ENCODE data around the gene PRKAR1B.

PRKAR1B gene

DNA sequence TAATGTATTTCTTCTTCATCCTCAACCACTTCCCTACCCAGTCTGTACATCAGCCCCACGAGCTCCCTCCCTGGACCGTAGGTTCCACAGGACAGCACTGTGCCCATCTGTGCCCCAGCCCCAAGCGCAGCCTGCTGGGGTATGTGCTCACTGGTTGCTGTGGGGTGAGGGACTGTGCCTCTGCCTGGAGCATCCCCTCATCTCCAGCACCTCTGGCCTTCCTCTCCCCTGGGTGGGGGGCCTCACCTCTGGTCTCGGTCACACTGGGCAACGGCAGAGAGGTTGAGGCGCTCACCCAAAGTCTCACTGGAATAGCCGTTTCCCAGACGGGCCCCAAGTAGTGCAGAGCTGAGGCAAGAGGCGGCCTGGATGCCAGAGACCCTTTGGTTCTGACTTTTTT lies 1.5 kb upstream of the PRKAR1B start (continued):
- TF ChIP-seq, protein P1, sequence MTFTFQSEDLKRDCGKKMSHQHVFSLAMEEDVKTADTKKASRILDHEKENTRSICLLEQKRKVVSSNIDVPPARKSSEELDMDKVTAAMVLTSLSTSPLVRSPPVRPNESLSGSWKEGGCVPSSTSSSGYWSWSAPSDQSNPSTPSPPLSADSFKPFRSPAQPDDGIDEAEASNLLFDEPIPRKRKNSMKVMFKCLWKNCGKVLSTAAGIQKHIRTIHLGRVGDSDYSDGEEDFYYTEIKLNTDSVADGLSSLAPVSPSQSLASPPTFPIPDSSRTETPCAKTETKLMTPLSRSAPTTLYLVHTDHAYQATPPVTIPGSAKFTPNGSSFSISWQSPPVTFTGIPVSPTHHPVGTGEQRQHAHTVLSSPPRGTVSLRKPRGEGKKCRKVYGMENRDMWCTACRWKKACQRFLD (tag by site-specific recombination; IDR thresholded peaks at IDR 0.05): no peak
- TF ChIP-seq ZBTB20 (tag by site-specific recombination; IDR thresholded peaks at IDR 0.05) (no peak), HOXD13 (CRISPR knock-in tag; IDR thresholded peaks at IDR 0.05; ENCODE audit: borderline replicate concordance) (no peak), ZNF248 (tag by site-specific recombination; IDR thresholded peaks at IDR 0.05) (no peak), ZNF768 (tag by site-specific recombination; IDR thresholded peaks at IDR 0.05) (no peak)

DNA sequence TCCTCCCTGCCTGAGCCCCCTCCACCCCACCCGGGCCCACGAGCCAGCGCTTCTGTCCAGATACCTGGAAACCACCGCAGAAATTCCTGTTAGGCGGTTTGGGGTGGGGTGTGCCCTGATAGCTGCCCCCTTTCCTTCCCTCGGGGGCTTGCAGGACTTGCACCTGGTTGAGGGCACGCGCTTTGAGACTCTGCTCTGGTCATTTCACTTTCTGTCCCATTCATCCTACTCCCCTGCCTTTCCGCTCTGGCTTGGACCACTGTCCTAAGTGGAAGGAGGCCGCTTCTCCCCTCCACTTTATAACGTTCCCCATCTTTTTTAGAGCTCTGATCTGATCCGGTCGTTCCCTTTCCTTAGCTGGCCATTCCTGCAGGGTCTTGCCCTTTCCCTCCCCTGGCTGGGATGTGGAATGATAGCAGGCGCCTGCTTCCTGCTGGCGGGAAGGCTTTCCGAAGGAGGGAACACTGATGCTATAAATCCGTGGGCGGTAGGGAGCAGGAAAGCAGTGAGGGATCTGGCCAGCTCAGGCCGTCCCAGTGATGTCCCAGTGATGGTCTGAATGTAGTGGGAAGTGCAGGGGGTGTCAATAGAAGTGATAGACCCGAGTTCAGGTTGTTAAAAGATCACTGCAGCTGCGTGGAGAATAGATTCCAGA lies 852 bp upstream of the PRKAR1B start:
- no peak overlapping the region for H3K27ac ChIP-seq (ENCODE audit: extremely low read depth, low read depth, low read length)
- CTCF ChIA-PET: interaction anchor here (0.7 kb wide), 1 partner anchor 406 kb away, joined by 3 read pairs; no protein-coding TSS in a partner anchor
- H3K9me3 ChIP-seq (ENCODE audit: control insufficient read depth, insufficient read depth, low read depth, low read length): no peaks in the 10 kb centered on the region
- no peaks in the 10 kb centered on the region for H3K4me1 ChIP-seq (ENCODE audit: control insufficient read depth, insufficient read depth, low read length)
- POLR2A ChIA-PET: interaction anchor here (0.7 kb wide), 1 partner anchor 162 kb away, joined by 3 read pairs; no protein-coding TSS in a partner anchor
- peaks cover 0 to 38% of the 10 kb centered on the region in 2 experiments; a peak in 1 of 3 replicates for H3K36me3 ChIP-seq (ENCODE audit: control insufficient read depth in 2 of 2, insufficient read depth in 1 of 2, low read length in 2 of 2)
- peak overlapping the region; percentile 62 for H3K4me3 ChIP-seq (ENCODE audit: low read depth, low read length)
- no peak for TF ChIP-seq ZNF169 (tag by site-specific recombination; IDR thresholded peaks at IDR 0.05)
- TF ChIP-seq ZFP3 (tag by site-specific recombination; IDR thresholded peaks at IDR 0.05; ENCODE audit: low read depth): no peak
- 0 out of 2 replicates have a peak, but pooled peaks have one; percentile 8 for TF ChIP-seq SP2 (tag by site-specific recombination; IDR thresholded peaks at IDR 0.05)
- TF ChIP-seq, protein P2, sequence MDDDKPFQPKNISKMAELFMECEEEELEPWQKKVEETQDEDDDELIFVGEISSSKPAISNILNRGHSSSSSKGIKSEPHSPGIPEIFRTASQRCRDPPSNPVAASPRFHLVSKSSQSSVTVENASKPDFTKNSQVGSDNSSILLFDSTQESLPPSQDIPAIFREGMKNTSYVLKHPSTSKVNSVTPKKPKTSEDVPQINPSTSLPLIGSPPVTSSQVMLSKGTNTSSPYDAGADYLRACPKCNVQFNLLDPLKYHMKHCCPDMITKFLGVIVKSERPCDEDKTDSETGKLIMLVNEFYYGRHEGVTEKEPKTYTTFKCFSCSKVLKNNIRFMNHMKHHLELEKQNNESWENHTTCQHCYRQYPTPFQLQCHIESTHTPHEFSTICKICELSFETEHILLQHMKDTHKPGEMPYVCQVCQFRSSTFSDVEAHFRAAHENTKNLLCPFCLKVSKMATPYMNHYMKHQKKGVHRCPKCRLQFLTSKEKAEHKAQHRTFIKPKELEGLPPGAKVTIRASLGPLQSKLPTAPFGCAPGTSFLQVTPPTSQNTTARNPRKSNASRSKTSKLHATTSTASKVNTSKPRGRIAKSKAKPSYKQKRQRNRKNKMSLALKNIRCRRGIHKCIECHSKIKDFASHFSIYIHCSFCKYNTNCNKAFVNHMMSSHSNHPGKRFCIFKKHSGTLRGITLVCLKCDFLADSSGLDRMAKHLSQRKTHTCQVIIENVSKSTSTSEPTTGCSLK (tag by site-specific recombination; IDR thresholded peaks at IDR 0.05): no peak
- TF ChIP-seq ZNF132 (tag by site-specific recombination; IDR thresholded peaks at IDR 0.05; ENCODE audit: borderline replicate concordance): no peak
- no peak for TF ChIP-seq HOXC10 (CRISPR knock-in tag; IDR thresholded peaks at IDR 0.05)
- TF ChIP-seq KLF9 (tag by site-specific recombination; IDR thresholded peaks at IDR 0.05; ENCODE audit: low read depth): no peak
- TF ChIP-seq ZNF146 (tag by site-specific recombination; IDR thresholded peaks at IDR 0.05): no peak
- TF ChIP-seq ZNF830 (tag by site-specific recombination; IDR thresholded peaks at IDR 0.05; ENCODE audit: low read depth): no peak
- TF ChIP-seq, protein P3, sequence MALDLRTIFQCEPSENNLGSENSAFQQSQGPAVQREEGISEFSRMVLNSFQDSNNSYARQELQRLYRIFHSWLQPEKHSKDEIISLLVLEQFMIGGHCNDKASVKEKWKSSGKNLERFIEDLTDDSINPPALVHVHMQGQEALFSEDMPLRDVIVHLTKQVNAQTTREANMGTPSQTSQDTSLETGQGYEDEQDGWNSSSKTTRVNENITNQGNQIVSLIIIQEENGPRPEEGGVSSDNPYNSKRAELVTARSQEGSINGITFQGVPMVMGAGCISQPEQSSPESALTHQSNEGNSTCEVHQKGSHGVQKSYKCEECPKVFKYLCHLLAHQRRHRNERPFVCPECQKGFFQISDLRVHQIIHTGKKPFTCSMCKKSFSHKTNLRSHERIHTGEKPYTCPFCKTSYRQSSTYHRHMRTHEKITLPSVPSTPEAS (tag by site-specific recombination; IDR thresholded peaks at IDR 0.05): no peak
- no peak for TF ChIP-seq ZNF112 (tag by site-specific recombination; IDR thresholded peaks at IDR 0.05)
- TF ChIP-seq OVOL3 (tag by site-specific recombination; IDR thresholded peaks at IDR 0.05): no peak
- TF ChIP-seq ZSCAN16 (tag by site-specific recombination; IDR thresholded peaks at IDR 0.05): no peak
- TF ChIP-seq ZBTB8A (tag by site-specific recombination; IDR thresholded peaks at IDR 0.05): no peak
- TF ChIP-seq, protein P4, sequence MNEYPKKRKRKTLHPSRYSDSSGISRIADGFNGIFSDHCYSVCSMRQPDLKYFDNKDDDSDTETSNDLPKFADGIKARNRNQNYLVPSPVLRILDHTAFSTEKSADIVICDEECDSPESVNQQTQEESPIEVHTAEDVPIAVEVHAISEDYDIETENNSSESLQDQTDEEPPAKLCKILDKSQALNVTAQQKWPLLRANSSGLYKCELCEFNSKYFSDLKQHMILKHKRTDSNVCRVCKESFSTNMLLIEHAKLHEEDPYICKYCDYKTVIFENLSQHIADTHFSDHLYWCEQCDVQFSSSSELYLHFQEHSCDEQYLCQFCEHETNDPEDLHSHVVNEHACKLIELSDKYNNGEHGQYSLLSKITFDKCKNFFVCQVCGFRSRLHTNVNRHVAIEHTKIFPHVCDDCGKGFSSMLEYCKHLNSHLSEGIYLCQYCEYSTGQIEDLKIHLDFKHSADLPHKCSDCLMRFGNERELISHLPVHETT (tag by site-specific recombination; IDR thresholded peaks at IDR 0.05): no peak
- peak; percentile 71 for TF ChIP-seq ZFHX2 (tag by site-specific recombination; conservative IDR thresholded peaks at IDR 0.05)
- no peak for TF ChIP-seq HOXA7 (CRISPR knock-in tag; IDR thresholded peaks at IDR 0.05; ENCODE audit: borderline replicate concordance)
- no peak for TF ChIP-seq ZNF16 (tag by site-specific recombination; IDR thresholded peaks at IDR 0.05; ENCODE audit: low read depth)
- no peak for TF ChIP-seq ZNF324 (tag by site-specific recombination; IDR thresholded peaks at IDR 0.05)
- TF ChIP-seq ZIC2 (tag by site-specific recombination; IDR thresholded peaks at IDR 0.05): peak; percentile 43; the same call in 1 of the 2 replicates
- no peak for TF ChIP-seq ZNF266 (tag by site-specific recombination; IDR thresholded peaks at IDR 0.05; ENCODE audit: low read depth)
- TF ChIP-seq ZBTB48 (tag by site-specific recombination; IDR thresholded peaks at IDR 0.05): no peak; the same call in 1 of the 2 replicates
- no peak for TF ChIP-seq ZNF747 (tag by site-specific recombination; IDR thresholded peaks at IDR 0.05)
- TF ChIP-seq, protein P5, sequence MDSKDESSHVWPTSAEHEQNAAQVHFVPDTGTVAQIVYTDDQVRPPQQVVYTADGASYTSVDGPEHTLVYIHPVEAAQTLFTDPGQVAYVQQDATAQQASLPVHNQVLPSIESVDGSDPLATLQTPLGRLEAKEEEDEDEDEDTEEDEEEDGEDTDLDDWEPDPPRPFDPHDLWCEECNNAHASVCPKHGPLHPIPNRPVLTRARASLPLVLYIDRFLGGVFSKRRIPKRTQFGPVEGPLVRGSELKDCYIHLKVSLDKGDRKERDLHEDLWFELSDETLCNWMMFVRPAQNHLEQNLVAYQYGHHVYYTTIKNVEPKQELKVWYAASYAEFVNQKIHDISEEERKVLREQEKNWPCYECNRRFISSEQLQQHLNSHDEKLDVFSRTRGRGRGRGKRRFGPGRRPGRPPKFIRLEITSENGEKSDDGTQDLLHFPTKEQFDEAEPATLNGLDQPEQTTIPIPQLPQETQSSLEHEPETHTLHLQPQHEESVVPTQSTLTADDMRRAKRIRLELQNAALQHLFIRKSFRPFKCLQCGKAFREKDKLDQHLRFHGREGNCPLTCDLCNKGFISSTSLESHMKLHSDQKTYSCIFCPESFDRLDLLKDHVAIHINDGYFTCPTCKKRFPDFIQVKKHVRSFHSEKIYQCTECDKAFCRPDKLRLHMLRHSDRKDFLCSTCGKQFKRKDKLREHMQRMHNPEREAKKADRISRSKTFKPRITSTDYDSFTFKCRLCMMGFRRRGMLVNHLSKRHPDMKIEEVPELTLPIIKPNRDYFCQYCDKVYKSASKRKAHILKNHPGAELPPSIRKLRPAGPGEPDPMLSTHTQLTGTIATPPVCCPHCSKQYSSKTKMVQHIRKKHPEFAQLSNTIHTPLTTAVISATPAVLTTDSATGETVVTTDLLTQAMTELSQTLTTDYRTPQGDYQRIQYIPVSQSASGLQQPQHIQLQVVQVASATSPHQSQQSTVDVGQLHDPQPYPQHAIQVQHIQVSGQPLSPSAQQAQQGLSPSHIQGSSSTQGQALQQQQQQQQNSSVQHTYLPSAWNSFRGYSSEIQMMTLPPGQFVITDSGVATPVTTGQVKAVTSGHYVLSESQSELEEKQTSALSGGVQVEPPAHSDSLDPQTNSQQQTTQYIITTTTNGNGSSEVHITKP (tag by site-specific recombination; IDR thresholded peaks at IDR 0.05): no peak
